Thoracic aorta (tissue), 2 donors: ENCODE results near the gene KLHL41. TPM values are rescaled to one million over a fixed set of nuclear protein-coding genes. Genes with fewer than 3 reads are reported as not detected.

Experiments
- ATAC-seq: fragments of 150-250 bp; one replicate; pipeline ENCODE4 v1.8.0; 2017; ENCODE audit warnings: low read depth; ENCODE audit not compliant: insufficient number of reproducible peaks, low FRiP score
- DNase-seq: peaks from one replicate; pipeline ENCODE4 v3.0.0-alpha.2; 2020; ENCODE audit warnings: low spot score
- H3K27ac ChIP-seq, 2 donors: fragments of 200-600 bp; sonication (generic); 1 replicate in 1 of 2; 2 replicates in 1 of 2; pipeline ENCODE4 v1.5.1; 2016; ENCODE audit warnings: mild to moderate bottlenecking in 2 of 2, moderate library complexity in 2 of 2
- H3K27me3 ChIP-seq: fragments of 200-600 bp; sonication (generic); replicated peaks from 2 replicates; pipeline ENCODE4 v1.6.0; 2016; ENCODE audit warnings: mild to moderate bottlenecking; ENCODE audit not compliant: insufficient read depth
- H3K36me3 ChIP-seq: fragments of 200-600 bp; sonication (generic); one replicate; pipeline ENCODE4 v1.5.1; 2016
- H3K4me1 ChIP-seq, 2 donors: fragments of 200-600 bp; sonication (generic); 1 replicate in 1 of 2; 2 replicates in 1 of 2; pipeline versions ENCODE4 v1.5.1 to v1.6.0; 2016; ENCODE audit warnings: low read depth in 2 of 2, mild to moderate bottlenecking in 1 of 2; ENCODE audit not compliant: control insufficient read depth in 1 of 2
- H3K4me3 ChIP-seq: fragments of 200-600 bp; sonication (generic); 2 replicates; pipeline ENCODE4 v1.5.1; 2016; ENCODE audit warnings: mild to moderate bottlenecking
- H3K9me3 ChIP-seq: fragments of 200-600 bp; sonication (generic); 2 replicates; pipeline ENCODE4 v1.5.1; 2016
- CTCF ChIP-seq: fragments of 200-600 bp; sonication (generic); IDR thresholded peaks from one replicate; pipeline ENCODE4 v1.5.1; 2019; ENCODE audit warnings: antibody characterized with exemption
- total RNA-seq, 2 donors: library from RNA; depleted of rRNA; stranded (reverse); fragments of >200 nt; gene quantifications; one replicate each; pipeline versions ENCODE4 v1.1.0 to v1.2.3, GENCODE V29; 2016

The KLHL41 gene
- total RNA-seq, 2 donors from 2014 or later, result 0.28 to 1.2 TPM

- no peaks in the 10 kb centered on the region for H3K9me3 ChIP-seq
- H3K27me3 ChIP-seq, result no peaks in the 10 kb centered on the region
- no peaks in the 10 kb centered on the region for H3K4me1 ChIP-seq
- H3K27ac ChIP-seq, result no peak overlapping the region
- TF ChIP-seq CTCF, result no peak
- DNase-seq (no peak), ATAC-seq (no peak)
- no peak overlapping the region for H3K4me3 ChIP-seq
- H3K36me3 ChIP-seq, result peaks cover 10% of the 10 kb centered on the region
These were observed 18.7 kb upstream of the KLHL41 start for GRCh38 chr2:169490834-169491233.

GRCh38 chr2:169491378-169491777 lies 18.1 kb upstream of the KLHL41 start:
- Histone ChIP-seq H3K4me3 (no peak overlapping the region), H3K36me3 (peaks cover 10% of the 10 kb centered on the region), H3K27ac (no peak overlapping the region), H3K9me3 (no peaks in the 10 kb centered on the region), H3K4me1 (no peaks in the 10 kb centered on the region), H3K27me3 (no peaks in the 10 kb centered on the region)
- DNase-seq (no peak), ATAC-seq (no peak)
- TF ChIP-seq CTCF, result no peak

- DNase-seq (no peak), ATAC-seq (no peak)
- peaks cover 6% of the 10 kb centered on the region for H3K36me3 ChIP-seq
These were observed 16.1 kb upstream of the KLHL41 start for GRCh38 chr2:169493360-169493759.

GRCh38 chr2:169495310-169495928 lies 14.1 kb upstream of the KLHL41 start:
- ATAC-seq (no peak), DNase-seq (no peak)
- H3K4me1 ChIP-seq, result no peaks in the 10 kb centered on the region
- H3K27ac ChIP-seq, result no peak overlapping the region
- H3K27me3 ChIP-seq, result no peaks in the 10 kb centered on the region
- H3K4me3 ChIP-seq, result no peak overlapping the region
- TF ChIP-seq CTCF, result no peak
- H3K9me3 ChIP-seq, result no peaks in the 10 kb centered on the region
- peaks cover 11% of the 10 kb centered on the region for H3K36me3 ChIP-seq

More at GRCh38 chr2:169493360-169493759, 16.1 kb upstream of the KLHL41 start:
- Histone ChIP-seq H3K4me3 (no peak overlapping the region), H3K9me3 (no peaks in the 10 kb centered on the region), H3K4me1 (no peaks in the 10 kb centered on the region), H3K27me3 (no peaks in the 10 kb centered on the region), H3K27ac (no peak overlapping the region)
- TF ChIP-seq CTCF, result no peak

GRCh38 chr2:169504651-169505050 lies 4.9 kb upstream of the KLHL41 start:
- no peak for TF ChIP-seq CTCF
- no peak for ATAC-seq
- Histone ChIP-seq H3K4me1 (peaks cover 2 to 8% of the 10 kb centered on the region in 2 donors), H3K4me3 (no peak overlapping the region), H3K27me3 (no peaks in the 10 kb centered on the region), H3K36me3 (peaks cover 8% of the 10 kb centered on the region), H3K27ac (no peak overlapping the region), H3K9me3 (no peaks in the 10 kb centered on the region)
- DNase-seq, result no peak
